Lower lobe of right lung (tissue), 2 donors: Measurements from ENCODE around the gene CR1L. TPM values are rescaled to one million over a fixed set of nuclear protein-coding genes. Genes with fewer than 3 reads are reported as not detected.
"Not testable (repeated sequence)": the region's sequence is repeated elsewhere in the genome, so short reads cannot be mapped to it uniquely, and the experiment has no call there.

Experiments used
- ATAC-seq, 2 donors: fragments of 200-7000 bp; cut with Tn5 transposase; one replicate each; pipeline ENCODE4 v1.9.1; 2020 to 2022; ENCODE audit warnings: mild to moderate bottlenecking in 2 of 2, moderate library complexity in 2 of 2
- DNase-seq: peaks from one replicate; pipeline ENCODE4 v3.0.0-alpha.2; 2020
- H3K27ac ChIP-seq: fragments of 200-600 bp; one replicate; pipeline ENCODE4 v1.8.0; 2022
- H3K27me3 ChIP-seq: fragments of 200-600 bp; one replicate; pipeline ENCODE4 v1.8.0; 2022; ENCODE audit warnings: low read depth
- H3K36me3 ChIP-seq: fragments of 200-600 bp; one replicate; pipeline ENCODE4 v1.8.0; 2022; ENCODE audit warnings: mild to moderate bottlenecking
- H3K4me1 ChIP-seq: fragments of 200-600 bp; one replicate; pipeline ENCODE4 v1.8.0; 2022
- H3K4me3 ChIP-seq: fragments of 200-600 bp; one replicate; pipeline ENCODE4 v1.8.0; 2022; ENCODE audit warnings: mild to moderate bottlenecking
- H3K9me3 ChIP-seq: fragments of 200-600 bp; one replicate; pipeline ENCODE4 v1.8.0; 2022
- intact Hi-C: fragments of 100-400 bp; cut with DNase I; formaldehyde crosslinking; loops from one replicate; pipeline ENCODE4 v1.11.0; 2022
- total RNA-seq: library from RNA; stranded (reverse); fragmentation: NEBNext Ultra II Directional; extraction: Animal tissue kit (Norgen Biotek cat#: 25700); gene quantifications from one replicate; pipeline ENCODE4 v1.2.1, GENCODE V29; 2021
- TF ChIP-seq, protein P1 (sequence below): fragments of 200-600 bp; IDR thresholded peaks from one replicate; pipeline ENCODE4 v1.8.0; 2022; ENCODE audit warnings: antibody characterized with exemption, mild to moderate bottlenecking
- donor health status: DM: no; HTN: yes; CAD: no; lungs with severe emphysema.

CR1L gene
- total RNA-seq, 1 donor from 2014 or later, result 1.3 TPM

DNA sequence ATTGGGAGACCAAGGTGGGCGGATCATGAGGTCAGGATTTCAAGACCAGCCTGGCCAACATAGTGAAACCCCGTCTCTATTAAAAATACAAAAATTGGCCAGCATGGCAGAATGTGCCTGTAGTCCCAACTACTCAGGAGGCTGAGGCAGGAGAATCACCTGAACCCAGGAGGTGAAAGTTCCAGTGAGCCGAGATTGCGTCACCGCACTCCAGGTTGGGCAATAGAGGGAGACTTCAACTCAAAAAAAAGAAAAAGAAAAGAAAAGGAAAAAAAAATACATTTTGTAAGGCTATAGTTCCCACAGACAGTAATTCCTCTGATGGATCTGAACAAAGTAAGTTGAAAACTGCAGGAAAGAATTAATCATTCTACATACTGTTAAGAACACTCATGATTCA lies 58.8 kb downstream of the CR1L start:
- no peak overlapping the region for H3K27ac ChIP-seq
- ATAC-seq (no peak), DNase-seq (no peak)
- no peaks in the 10 kb centered on the region for H3K36me3 ChIP-seq
- TF ChIP-seq, protein P1, sequence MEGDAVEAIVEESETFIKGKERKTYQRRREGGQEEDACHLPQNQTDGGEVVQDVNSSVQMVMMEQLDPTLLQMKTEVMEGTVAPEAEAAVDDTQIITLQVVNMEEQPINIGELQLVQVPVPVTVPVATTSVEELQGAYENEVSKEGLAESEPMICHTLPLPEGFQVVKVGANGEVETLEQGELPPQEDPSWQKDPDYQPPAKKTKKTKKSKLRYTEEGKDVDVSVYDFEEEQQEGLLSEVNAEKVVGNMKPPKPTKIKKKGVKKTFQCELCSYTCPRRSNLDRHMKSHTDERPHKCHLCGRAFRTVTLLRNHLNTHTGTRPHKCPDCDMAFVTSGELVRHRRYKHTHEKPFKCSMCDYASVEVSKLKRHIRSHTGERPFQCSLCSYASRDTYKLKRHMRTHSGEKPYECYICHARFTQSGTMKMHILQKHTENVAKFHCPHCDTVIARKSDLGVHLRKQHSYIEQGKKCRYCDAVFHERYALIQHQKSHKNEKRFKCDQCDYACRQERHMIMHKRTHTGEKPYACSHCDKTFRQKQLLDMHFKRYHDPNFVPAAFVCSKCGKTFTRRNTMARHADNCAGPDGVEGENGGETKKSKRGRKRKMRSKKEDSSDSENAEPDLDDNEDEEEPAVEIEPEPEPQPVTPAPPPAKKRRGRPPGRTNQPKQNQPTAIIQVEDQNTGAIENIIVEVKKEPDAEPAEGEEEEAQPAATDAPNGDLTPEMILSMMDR, result no peak
- no peak overlapping the region for H3K4me3 ChIP-seq
- no peaks in the 10 kb centered on the region for H3K27me3 ChIP-seq
- intact Hi-C loops, result no loop called here
- no peaks in the 10 kb centered on the region for H3K4me1 ChIP-seq
- no peaks in the 10 kb centered on the region for H3K9me3 ChIP-seq

DNA sequence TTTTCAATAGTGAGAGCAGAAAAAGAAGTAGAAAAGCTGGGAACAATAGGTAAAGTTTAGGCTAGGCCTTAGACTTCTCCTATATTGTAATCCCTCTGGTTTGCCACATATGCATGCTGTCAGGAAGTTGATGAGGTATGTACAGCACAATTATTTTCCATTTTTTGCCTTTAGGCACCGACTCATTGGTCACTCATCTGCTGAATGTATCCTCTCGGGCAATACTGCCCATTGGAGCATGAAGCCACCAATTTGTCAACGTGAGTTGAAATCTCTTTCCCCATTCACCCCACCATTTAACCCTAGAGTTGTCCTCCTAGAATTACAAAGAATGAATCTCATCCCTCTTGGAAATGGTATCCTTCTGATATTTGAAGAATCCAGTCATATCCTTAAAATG lies 63.1 kb downstream of the CR1L start:
- H3K27me3 ChIP-seq, H3K36me3 ChIP-seq, DNase-seq, intact Hi-C loops, H3K9me3 ChIP-seq, H3K4me1 ChIP-seq, H3K4me3 ChIP-seq, ATAC-seq, H3K27ac ChIP-seq: not testable (repeated sequence)

DNA sequence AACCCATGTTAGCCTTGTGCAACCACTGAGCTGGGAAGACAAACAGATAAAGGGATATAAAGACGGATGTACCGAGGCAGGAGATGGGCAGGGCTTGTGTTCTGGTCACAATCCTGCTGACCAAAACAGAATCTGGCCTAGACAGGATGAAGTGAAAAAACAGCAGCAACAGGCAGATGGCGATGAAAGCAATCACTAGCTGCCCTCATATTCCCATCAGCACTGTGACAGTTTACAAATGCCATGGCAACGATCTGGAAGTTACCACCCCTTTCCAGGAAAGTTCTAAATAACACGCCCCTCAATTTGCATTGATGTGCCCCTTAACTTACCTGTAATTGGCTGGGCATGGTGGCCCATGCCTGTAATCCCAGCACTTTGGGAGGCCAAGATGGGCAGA lies 66.4 kb downstream of the CR1L start:
- TF ChIP-seq, protein P1, result no peak
- intact Hi-C loops, result no loop called here
- ATAC-seq, result no peak
- no peak overlapping the region for H3K4me3 ChIP-seq
- H3K27me3 ChIP-seq, result no peaks in the 10 kb centered on the region
- H3K9me3 ChIP-seq, result no peaks in the 10 kb centered on the region
- DNase-seq, result no peak
- no peaks in the 10 kb centered on the region for H3K4me1 ChIP-seq
- H3K36me3 ChIP-seq, result no peaks in the 10 kb centered on the region
- H3K27ac ChIP-seq, result no peak overlapping the region

DNA sequence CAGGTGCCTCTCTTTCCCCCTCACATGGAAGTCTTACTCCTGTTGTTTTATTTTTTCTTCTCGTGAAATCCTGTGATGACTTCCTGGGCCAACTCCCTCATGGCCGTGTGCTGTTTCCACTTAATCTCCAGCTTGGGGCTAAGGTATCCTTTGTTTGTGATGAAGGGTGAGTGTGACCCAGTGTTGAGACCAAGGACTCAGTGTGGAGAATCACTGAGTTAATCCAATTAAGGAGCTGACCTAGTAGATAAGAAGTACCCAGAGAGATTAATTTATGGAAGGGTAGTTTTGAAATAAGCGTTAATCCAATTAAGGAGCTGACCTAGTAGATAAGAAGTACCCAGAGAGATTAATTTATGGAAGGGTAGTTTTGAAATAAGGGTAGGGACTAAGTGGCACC lies 67.8 kb downstream of the CR1L start:
- H3K4me3 ChIP-seq, H3K36me3 ChIP-seq, DNase-seq, H3K4me1 ChIP-seq, H3K27me3 ChIP-seq, H3K27ac ChIP-seq, intact Hi-C loops, ATAC-seq, H3K9me3 ChIP-seq: not testable (repeated sequence)

DNA sequence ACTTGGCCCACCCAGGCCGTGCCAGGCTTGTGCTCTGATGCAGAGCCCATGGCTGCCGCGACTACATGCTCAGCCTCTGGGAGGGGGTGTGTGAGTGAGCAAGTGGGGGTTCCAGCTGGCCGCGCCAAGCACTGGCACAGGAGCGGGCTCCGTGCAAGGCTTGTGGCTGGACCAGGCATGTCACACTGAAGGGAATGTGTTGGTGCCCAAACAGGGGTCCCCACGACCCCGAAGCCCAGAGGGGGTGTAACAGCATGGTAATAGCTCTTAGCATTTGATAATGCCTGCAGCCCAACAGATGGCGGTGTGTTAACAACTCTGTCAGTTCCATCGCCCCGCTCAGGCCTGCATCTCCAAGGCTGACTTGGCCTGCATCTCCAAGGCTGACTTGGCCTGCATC lies 68.6 kb downstream of the CR1L start:
- ATAC-seq (no peak), DNase-seq (no peak)
- intact Hi-C loops, result no loop called here
- no peak overlapping the region for H3K4me3 ChIP-seq
- H3K27ac ChIP-seq, result no peak overlapping the region
- H3K4me1 ChIP-seq, result no peaks in the 10 kb centered on the region
- no peaks in the 10 kb centered on the region for H3K36me3 ChIP-seq
- TF ChIP-seq, protein P1, result no peak
- no peaks in the 10 kb centered on the region for H3K9me3 ChIP-seq
- H3K27me3 ChIP-seq, result no peaks in the 10 kb centered on the region

DNA sequence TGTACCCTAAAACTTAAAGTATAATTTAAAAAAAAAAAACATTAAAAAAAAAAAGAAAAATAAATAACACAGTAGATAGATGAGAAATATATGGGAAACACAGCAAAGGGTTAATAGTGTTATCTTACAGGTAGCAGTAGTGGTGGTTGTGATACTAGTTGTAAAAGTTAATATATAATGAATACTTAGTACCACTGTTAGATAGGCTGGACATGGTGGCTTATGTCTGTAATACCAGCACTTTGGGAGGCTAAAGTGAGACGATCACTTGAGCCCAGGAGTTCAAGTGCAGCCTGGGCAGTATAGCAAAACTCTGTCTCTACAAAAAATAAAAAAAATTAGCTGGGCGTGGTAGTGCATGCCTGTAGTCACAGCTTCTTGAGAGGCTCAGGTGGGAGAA lies 74.3 kb downstream of the CR1L start:
- Histone ChIP-seq H3K4me1 (no peaks in the 10 kb centered on the region), H3K27ac (no peak overlapping the region), H3K4me3 (no peak overlapping the region), H3K9me3 (no peaks in the 10 kb centered on the region), H3K27me3 (no peaks in the 10 kb centered on the region), H3K36me3 (no peaks in the 10 kb centered on the region)
- no peak for DNase-seq
- TF ChIP-seq, protein P1, result no peak
- intact Hi-C loops, result no loop called here
- ATAC-seq, result no peak

DNA sequence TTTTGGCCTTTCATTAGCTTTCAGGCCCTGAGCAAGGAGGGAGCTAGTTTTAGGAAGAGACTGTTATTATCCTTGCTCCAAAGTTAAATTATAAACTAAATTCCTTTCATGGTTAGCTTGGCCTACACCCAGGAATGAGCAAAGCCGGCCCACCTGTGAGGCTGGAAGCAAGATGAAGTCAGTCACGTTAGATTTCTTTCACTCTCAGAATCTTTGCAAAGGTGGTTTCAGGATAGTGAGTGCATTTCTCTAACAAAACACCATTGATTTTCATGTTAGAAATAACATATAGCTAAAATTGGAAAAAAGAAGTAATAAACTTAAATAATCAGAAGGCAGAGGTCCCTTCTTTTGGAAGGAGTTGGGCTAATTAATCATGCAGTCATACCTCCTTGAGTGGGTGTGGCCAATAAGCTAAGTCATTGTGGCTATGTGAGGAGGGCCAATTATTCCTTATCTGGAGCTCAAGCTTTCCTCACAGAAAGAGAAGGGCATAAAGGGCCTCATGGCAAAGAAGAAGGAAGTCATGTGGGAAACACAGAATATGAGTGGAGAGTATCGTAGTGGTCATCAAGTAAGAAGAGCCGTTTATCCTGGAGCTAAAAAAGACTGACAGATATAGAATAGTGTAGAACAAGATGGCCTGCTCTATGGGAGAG lies 83.4 kb downstream of the CR1L start:
- H3K4me3 ChIP-seq, H3K9me3 ChIP-seq, H3K27me3 ChIP-seq, H3K27ac ChIP-seq, H3K36me3 ChIP-seq, ATAC-seq, H3K4me1 ChIP-seq, DNase-seq, intact Hi-C loops: not testable (repeated sequence)

DNA sequence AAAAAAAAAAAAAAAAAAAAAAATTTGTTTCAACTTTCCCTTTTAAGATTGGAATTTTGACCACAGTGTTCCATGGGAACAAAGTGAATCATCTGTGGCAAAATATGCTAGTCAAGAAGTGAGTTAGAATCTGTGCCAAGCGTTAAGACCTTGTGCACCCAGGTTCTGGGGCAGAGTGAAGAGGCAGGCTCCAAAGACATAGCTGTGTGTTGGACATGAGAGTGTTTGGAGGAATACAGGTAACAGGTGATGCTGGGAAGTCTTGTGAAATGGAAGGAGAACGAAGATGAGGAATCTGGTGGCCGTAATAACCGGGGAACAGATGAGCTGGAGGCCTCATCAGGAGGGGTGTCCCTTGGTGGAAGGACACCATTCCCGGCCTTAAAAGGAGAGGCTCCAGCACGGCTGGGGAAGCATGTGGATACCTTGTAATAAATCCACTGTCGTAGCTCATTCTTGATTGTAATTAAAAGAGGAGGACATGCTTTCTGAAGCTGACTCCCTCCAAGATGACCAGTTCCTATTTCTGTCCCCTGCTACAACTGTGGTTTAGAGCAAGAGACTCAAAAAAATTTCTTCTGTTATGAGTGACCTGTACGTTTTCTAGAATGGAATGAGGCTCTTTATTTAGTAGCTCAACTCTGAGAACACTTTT lies 92.7 kb downstream of the CR1L start:
- ATAC-seq, H3K4me1 ChIP-seq, H3K27ac ChIP-seq, H3K36me3 ChIP-seq, H3K4me3 ChIP-seq, H3K27me3 ChIP-seq, intact Hi-C loops, DNase-seq, H3K9me3 ChIP-seq: not testable (repeated sequence)

DNA sequence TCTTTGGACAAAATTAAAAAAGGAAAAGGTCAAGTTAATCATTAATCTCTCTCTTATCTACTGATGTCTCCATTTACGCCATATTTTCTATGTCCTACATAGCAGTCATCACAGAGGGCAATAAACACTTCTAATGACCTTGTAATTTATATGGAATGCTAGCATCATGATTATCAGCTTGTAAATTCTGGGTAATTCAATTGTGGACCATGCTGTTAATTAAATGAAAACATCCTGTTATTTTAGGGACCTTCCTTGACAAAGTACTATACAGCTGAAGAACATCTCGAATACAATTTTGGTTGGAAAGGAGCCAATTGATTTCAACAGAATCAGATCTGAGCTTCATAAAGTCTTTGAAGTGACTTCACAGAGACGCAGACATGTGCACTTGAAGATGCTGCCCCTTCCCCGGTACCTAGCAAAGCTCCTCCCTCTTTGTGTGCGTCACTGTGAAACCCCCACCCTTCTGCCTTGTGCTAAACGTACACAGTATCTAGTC lies 93.3 kb downstream of the CR1L start:
- H3K27ac ChIP-seq, DNase-seq: not testable (repeated sequence)
- peak in 1 of 2 donors; percentile 41 for ATAC-seq

More for the DNA sequence above, 93.3 kb downstream of the CR1L start:
- intact Hi-C loops, H3K9me3 ChIP-seq, H3K36me3 ChIP-seq, H3K27me3 ChIP-seq, H3K4me1 ChIP-seq, H3K4me3 ChIP-seq: not testable (repeated sequence)
